Omental fat pad (tissue), 4 donors: ENCODE data around the gene CYP4F11. TPM values are rescaled to one million over a fixed set of nuclear protein-coding genes. Genes with fewer than 3 reads are reported as not detected.

Experiments used
- ATAC-seq: fragments of 150-250 bp; one replicate; pipeline ENCODE4 v1.9.1; 2016; ENCODE audit warnings: mild to moderate bottlenecking, moderate library complexity; ENCODE audit not compliant: low FRiP score
- DNase-seq: peaks from one replicate; pipeline ENCODE4 v3.0.0-alpha.2; 2019; ENCODE audit warnings: low spot score
- CTCF ChIP-seq, 3 donors: fragments of 450-650 bp; IDR thresholded peaks; one replicate each; pipeline ENCODE4 v1.5.1; 2016 to 2017; ENCODE audit warnings: antibody characterized with exemption in 3 of 3, mild to moderate bottlenecking in 3 of 3, moderate library complexity in 2 of 3
- small RNA-seq: library from RNA; depleted of rRNA; stranded (forward); fragments of <200 nt; gene quantifications from one replicate; pipeline ENCODE3, GENCODE V24; 2016
- total RNA-seq, 4 donors: library from RNA; depleted of rRNA; stranded (reverse); fragments of >200 nt; gene quantifications; one replicate each; pipeline ENCODE4 v1.1.0, GENCODE V29; 2016

CYP4F11 gene
- total RNA-seq, 4 donors from 2014 or later: 0.09 to 1.4 (median 0.60) TPM; not detected in 1

- no peak for ATAC-seq
- no peak for DNase-seq
- TF ChIP-seq CTCF (IDR thresholded peaks at IDR 0.05): no peak
Observed at GRCh38 chr19:15864824-15865223, 69.5 kb downstream of the CYP4F11 start.

- ATAC-seq: no peak
- no peak for DNase-seq
- no peak for TF ChIP-seq CTCF (IDR thresholded peaks at IDR 0.05)
Observed at GRCh38 chr19:15863272-15863671, 71.1 kb downstream of the CYP4F11 start.

- no peak for TF ChIP-seq CTCF (IDR thresholded peaks at IDR 0.05)
- DNase-seq (no peak), ATAC-seq (no peak)
Observed at GRCh38 chr19:15862444-15862843, 71.9 kb downstream of the CYP4F11 start.

Small RNA genes within 50 kb of the gene (small RNA-seq; reads per million reads assigned to genes)
- gene CYP4F36P: not detected

Other genes with a start within 250 kb of the CYP4F11 start
- not detected for gene OR10H2, start 206.5 kb downstream of the CYP4F11 start, total RNA-seq
- gene OR10H3, start 196.5 kb downstream of the CYP4F11 start, total RNA-seq: not detected
- not detected for gene OR10H5, start 146.9 kb downstream of the CYP4F11 start, total RNA-seq
- gene OR10H1, start 118.9 kb downstream of the CYP4F11 start, total RNA-seq: not detected
- not detected for gene CYP4F2, start 36.5 kb downstream of the CYP4F11 start, total RNA-seq
- gene OR10H4, start 14.5 kb upstream of the CYP4F11 start, total RNA-seq: not detected
- 100 to 1,000 TPM; 293 to 486 (median 418) TPM for gene TPM4, start 142.0 kb upstream of the CYP4F11 start, total RNA-seq
- gene RAB8A, start 177.4 kb upstream of the CYP4F11 start, total RNA-seq: 10 to 100 TPM; 32.5 to 51.9 (median 40.0) TPM
- gene HSH2D, start 209.2 kb upstream of the CYP4F11 start, total RNA-seq: 1 to 10 TPM; 1.0 to 5.8 (median 1.6) TPM
- gene CIB3, start 239.0 kb upstream of the CYP4F11 start, total RNA-seq: not detected